ENCODE data around the gene NEURL2.
"Not testable (repeated sequence)": the region's sequence is repeated elsewhere in the genome, so short reads cannot be mapped to it uniquely, and the experiment has no call there.

NEURL2 gene

DNA sequence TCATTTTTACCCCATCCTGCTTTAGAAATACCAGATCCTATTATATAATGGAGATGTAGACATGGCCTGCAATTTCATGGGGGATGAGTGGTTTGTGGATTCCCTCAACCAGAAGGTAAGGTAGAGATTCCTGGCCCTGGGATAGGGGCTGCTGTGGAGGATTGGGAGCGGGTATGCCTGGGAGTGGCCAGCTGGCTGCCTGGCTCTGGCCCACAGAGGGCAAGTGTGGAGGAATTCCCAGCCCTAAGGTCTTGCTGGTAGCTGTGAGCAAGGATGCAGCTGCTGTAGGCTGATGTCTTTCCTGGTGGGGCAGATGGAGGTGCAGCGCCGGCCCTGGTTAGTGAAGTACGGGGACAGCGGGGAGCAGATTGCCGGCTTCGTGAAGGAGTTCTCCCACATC is 6.7 kb upstream of the NEURL2 start:
- DNase-seq: no peak

DNA sequence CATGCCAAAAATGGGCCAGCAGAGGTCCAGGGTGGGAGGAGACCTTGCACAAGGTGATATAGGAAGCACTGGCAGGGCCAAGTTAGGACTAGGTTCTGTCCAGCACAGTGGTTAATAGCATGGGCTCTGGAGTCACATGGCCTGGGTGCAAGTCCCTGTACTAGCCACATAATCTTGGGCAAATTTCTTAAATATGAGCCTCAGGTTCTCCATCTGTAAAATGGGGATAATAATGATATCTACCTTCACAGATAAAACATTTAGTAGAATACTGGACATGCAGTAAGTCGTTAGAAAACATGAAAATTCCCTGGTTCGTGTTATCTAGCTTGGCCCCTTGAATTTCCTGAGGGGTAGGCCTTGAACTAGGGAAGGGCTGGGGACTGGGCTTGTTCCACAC is 6.3 kb upstream of the NEURL2 start:
- no peak for DNase-seq

DNA sequence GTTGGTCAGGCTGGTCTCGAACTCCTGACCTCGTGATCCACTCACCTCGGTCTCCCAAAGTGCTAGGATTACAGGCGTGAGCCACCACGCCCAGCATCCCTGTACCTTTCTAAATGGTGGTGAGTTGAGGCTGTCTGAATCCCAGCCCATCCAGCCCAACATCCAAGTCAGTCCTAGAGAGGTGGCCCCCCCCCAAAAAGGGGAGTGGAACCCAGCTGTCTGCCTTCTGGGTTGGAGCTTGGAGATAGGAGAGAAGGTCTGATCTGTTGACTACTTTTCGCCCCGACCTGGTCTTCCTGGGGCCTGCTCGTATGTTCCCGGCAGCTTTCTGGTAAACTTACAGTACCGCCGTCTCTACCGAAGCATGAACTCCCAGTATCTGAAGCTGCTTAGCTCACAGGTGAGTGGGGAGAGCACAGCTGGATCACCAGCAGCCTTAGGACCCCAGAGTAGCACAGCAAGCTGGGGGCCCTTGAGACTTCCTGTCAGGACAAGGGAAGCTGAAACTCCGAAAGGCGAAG is 5.7 kb upstream of the NEURL2 start:
- DNase-seq: no peak

DNA sequence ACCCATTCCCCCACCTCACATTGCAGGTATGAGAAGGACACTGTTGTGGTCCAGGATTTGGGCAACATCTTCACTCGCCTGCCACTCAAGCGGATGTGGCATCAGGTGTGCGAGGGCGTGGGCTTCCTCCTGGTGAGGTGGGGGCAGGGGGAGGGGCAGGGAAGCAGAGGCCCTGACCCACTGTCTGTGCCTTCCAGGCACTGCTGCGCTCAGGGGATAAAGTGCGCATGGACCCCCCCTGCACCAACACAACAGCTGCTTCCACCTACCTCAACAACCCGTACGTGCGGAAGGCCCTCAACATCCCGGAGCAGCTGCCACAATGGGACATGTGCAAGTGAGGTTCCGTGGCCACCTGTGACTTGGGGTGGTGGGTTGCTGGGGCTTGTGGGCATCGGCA is 3.8 kb upstream of the NEURL2 start:
- DNase-seq: no peak

DNA sequence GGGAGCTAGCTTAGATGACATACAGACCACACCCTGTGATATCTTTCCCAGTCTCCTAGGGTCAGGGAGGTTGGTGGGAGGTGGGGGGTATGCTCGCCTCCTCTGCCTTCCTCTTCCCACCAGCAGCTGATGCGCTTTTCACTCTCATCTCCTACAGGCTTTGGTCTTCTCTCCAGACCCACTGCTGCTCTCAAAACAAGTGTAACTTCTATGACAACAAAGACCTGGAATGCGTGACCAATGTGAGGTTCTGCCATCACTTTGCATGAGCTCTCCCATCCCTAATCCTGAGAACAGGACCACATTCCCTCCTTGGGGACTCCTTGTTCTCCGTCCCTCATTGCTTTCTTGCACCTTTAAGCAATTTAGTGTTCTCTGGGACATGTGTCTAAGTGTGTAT is 2.8 kb upstream of the NEURL2 start:
- DNase-seq: no peak

DNA sequence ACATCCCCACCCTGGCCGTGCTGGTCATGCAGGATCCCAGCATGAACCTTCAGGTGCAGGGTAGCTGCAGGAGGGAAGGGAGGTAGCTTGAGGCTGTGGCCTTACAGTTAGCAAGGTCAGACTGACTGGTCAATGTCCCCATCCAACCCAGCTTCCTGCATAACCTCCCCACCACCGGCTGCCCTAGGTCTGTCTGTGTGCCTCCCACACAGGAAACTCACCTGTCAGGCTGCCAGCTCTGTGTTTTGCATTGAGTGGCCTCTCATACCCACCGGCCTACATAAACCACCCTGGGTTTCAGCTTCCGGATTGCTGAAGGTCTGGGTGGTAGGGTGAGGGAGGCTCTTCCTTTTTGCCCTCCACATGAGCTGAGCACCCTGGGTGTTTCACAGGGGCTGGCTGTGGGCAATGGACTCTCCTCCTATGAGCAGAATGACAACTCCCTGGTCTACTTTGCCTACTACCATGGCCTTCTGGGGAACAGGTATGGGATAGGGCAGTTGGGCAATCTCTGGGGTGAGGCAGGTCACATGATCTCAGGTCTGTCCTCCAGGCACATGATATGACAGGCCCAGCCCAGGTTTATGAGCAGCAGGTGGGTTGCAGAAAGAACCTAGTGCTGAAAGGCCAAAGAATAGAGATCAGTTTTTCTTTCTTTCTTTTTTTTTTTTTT is 2.0 kb upstream of the NEURL2 start:
- DNase-seq: no peak

DNA sequence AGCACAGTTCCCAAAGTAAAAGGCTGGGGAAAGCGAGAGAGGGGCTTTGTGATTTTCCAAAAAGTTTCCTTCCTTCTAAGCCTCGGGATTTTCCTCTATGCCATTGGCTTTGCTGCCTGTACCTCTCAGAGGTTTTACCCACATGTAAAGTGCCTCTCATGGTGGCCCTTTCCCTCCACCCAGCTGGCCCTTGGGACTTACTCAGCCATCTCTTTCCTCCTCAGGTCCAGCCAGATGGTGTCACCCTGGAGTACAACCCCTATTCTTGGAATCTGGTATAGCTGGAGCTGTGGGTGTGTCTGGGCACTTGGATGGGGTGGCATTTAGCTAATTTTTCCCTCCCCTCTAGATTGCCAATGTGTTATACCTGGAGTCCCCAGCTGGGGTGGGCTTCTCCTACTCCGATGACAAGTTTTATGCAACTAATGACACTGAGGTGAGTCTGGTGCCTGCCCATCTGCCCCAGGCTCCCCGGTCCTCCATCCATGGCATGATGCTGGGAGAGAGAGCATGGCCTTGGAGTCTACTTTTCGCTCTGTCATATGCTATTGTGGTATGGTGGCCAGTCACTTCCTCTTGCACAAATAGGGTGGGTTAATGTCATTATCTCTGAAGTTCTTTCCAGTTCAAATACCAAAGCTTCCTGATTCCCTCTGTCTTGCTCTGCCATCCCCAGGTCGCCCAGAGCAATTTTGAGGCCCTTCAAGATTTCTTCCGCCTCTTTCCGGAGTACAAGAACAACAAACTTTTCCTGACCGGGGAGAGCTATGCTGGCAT is 1.2 kb upstream of the NEURL2 start:
- DNase-seq: no peak

DNA sequence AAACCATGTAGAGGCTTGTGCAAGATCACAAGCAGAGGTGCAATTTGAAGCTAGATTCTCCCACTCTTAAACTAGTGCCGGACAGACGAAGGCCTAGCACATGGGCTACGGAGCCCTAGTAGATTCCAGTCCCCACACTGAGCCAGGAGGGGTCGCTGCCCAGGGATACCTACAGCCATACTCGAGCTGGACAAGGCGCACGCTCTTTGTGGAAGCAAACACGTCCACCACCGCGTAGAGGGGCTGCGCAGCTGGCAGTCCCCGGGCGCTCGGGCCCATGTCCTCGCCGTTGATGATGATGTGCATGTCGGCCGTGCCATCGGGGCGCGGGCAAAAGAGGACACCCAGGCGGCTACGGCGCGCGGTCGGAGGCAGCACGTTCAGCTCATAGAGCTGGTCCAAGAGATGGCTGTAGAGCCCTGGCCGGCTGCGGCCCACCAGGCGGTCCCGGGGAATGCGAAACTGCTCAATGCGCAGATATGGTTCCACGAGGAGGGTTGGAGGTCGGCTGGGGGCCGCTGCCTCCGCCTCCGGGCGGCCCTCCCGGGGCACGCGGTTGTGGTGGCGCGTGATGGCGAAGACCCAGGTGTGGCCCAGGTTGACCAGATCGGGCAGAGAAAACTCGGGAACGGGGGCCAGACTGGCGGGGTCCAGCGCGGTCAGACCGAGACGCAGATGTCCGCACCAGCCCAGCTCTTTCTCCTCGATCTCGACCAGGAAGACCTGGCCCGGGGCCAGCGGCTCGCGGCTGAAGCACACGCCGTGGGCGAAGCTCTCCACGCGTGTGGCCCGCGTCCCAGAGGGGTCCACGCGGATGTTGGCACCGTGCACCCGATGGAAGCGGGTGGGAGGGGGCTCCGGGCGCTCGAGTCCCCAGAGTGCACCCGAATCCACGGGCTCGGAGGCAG is 677 bp downstream of the NEURL2 start:
- DNase-seq: peak; percentile 82

DNA sequence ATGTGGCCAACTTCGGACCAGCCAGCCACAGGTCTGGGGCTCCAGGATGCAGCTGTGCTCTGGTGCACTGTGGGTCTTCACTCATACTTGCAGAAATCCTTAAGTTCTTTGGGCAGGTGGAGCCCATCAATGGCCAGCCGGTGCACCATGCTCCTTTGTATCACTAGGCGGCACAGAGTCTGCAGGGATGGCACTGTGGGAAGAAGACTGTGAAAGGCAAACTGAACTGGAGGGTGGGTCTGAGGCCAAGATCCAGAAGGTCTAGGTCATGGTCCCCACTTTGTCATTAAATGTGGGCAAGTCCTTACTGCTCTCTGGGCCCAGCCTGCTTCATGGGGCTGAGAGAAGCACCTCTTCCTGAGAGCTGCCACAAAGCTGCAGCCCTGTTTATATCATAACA is 2.3 kb downstream of the NEURL2 start:
- no peak for DNase-seq

DNA sequence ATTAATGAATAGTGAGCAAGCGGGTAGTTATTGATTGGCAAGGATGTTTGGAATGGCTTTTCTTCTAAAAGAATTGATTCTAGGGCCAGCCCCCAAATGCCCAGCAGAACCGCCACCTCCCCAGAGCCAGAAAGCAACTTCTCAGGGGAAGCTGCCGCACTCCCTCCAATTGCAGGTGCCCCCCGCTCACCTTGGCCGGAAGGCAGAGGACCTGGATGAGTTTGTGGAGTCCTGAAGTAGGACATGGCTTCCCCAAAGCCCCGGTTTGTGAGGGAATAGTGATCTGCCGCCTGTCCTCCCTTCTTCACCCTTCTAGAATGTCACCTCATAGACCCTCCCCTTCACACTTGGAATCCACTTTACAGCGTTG is 3.7 kb downstream of the NEURL2 start, which contains the start of gene SPATA25:
Gene SPATA25, minus strand, starts transcription at position 277 of the 370 bp plus-strand sequence. Its CDS starts 32 bp downstream, at position 245.
- DNase-seq: no peak

DNA sequence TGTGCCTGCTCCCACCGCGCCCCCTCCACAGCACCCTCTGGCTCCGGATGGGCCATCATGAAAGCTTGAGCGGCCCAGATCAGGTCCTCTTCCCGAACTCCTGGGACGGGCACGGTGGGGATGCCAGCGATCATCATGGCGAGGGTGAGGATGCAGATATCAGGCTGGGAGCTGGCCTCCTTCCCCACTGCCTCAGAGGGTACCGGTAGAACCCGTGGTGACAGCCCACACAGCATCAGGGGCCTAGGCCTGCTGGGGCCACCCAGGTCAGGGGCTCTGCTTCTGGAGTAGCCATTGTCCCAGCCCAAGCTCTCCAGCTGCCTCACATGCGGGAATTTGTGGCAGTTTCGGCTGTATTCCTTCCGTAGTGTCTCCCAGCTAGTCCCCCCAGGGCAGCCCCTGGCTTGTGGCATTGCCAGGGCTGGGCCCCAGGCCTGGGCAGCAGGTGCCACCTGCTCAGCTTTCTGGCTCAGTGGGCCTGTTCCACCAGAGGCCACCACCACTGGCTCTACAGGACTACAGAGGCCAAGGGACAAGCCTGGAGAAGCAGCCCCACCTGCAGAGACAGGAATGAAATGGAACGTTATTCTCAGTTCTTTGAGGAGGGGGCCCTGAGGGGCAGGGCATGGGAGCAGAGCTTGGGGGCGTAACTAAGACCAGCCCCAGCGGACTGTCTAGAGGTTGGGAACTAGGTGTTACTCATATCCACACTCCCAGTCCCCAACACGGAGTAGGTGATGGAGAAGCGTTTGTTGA is 4.2 kb downstream of the NEURL2 start:
- no peak for DNase-seq

DNA sequence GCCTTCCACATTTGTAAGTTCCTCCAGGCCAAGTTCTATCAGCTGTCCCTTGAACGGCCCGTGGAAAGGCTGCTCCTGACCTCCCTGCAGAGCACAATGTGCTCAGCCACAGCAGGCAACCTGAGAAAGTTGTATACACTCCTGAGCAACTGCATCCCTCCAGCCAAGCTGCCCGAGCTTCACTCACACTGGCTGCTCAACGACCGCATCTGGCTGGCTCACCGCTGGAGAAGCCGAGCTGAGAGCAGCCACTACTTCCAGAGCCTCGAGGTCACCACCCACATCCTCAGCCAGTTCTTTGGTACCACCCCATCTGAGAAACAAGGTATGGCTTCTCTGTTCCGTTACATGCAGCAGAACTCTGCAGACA is 7.9 kb downstream of the NEURL2 start:
- DNase-seq: no peak

DNA sequence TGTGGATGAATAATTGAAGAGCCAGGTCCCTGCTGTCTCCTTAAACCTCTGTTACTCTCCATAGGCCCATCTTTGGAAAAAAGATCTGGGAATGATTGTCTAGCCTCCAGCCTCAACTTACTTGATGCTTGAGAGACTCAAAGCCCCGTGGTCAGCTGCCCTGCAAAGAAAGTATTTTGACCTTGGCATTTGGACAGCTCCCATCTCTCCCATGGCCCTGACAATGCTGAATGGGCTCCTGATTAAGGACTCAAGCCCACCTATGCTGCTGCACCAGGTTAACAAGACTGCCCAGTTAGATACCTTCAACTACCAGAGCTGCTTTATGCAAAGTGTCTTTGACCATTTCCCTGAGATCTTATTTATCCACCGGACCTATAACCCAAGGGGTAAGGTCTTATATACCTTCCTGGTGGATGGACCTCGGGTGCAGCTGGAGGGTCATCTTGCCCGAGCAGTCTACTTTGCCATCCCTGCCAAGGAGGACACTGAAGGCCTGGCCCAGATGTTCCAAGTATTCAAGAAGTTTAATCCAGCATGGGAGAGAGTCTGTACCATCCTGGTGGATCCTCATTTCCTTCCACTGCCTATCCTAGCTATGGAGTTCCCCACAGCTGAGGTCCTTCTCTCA is 8.4 kb downstream of the NEURL2 start:
- no peak for DNase-seq

DNA sequence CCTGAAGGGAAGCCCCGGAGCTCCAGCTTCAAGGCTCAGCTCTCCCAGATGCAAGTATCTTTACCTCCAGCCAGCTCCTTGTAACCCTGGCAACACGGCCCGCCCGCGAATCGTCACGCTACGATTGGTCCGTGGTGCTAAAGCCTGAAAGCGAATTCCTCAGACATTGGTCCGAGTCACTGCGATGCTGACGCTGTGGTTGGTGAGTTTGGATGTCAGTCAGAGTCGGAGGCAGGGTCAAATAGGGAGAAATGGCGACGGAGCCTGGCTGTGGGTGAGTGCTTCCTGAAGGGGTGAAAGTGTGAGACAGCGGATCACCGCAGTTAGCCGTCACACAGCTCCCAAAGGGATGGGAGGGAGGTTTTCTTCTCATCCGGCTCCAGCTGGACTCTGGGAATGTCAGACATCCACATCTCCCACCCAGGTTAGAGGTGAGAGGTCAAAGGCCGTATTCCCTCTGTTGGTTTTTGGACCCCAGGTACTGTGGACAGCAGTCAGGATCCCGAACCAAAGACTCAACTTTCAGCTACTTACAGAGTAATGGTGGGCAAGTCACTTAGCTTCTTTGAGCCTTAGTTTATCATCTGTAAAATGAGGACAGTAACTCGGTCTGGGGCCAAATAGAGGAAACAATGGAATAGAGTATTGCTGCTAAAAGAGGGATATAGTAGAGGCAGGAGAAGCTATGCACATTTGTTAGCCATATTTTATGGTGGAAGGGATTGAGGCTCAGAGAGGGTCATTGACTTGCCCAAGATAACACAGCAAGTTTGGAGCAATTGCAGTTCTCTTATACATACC is 9.8 kb downstream of the NEURL2 start, which contains the start of gene ZSWIM1:
Gene ZSWIM1, plus strand, starts transcription at position 240 of the 801 bp plus-strand sequence. CDS start 1,366 bp downstream, outside the sequence.
- DNase-seq: peak; percentile 99

DNA sequence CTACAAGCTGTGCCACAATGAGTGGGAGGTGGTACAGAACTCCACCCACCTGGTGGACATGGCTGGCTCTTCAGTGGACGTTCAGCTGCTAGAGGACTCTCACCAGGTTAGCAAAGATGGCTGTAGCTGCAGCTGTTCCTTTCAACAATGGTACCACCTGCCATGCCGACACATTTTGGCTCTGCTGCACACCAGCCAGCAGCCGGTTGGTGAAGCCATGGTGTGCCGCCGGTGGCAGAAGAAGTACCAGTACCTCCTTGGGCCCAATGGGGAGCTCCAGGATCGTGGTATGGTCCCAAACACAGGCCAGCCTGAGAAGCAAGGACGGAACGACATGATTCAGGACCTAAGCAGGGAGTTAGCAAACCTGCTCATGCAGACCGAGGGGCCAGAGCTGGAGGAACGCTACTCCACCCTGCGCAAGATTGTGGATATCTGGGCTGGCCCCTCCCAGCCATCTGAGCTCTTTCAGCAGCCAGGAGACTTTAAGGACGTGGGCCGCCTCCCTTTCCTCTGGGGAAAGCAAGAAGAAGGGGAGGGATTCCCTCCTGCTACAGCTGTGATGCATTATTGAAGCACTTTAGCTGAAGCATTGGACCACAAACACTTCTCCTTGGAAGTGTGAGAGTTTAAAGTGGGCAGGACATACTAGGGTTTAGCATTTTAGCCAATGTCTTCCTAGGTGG is 12.8 kb downstream of the NEURL2 start:
- no peak for DNase-seq

DNA sequence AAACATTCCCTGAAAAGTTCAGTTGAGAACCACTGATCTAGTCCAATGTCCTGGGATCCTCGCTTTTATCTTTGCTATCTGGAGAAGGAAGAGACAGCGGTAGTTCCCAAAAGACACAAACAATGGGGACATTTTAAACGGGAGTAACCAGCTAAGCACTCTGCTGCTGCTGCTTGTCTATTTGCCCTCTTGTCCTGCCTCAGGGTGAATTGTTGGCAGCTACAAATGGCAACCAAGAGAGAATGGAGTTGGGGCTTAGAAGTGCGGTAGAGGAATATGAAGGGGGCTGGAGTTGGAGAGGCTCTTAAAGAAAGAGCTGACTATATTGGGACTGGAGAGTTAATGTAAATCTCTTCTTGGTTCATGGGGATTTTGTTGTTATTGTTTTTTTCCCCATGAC is 16.4 kb downstream of the NEURL2 start:
- DNase-seq: no peak

DNA sequence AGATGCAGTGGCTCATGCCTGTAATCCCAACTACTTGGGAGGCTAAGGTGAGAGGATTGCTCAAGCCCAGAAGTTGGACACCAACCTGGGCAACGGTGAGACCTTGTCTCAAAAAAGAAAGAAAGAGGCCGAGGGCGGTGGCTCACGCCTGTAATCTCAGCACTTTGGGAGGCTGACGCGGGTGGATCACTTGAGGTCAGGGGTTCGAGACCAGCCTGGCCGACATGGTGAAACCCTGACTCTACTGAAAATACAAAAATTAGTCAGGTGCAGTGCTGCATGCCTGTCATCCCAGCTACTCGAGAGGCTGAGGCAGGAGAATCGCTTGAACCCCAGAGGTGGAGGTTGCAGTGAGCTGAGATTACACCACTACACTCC is 16.9 kb downstream of the NEURL2 start:
- not testable (repeated sequence) for DNase-seq

DNA sequence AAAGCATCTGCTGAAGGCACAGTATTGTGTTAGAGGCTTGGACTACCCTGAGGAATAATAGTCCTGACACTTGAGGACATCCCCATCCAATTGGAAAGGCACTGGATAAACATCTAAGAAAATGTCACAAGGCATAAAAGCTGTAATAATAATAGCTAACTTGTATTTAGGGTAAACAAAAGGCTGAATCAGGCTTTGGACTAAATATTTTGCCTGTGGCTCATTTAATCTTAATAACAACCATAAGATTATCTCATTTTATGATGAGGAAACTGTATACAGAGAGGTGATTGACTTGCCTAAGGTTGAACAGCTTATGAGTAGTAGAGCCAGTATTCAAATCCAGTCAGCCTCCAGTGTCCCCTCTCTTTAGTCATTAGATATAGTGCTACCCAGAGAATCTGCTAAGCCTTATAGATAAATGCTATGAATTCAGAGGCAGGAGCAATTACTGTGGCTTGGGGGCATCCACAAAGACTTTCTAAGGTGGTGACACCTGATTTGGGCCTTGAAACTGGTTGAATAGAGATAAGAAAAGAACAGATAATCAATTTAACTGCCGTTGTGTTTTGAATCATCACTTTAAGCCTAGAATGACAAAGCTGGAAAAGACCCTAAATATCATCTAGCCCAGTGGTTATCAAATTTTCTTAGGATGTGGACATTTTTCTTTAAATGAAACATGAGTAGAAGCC is 17.5 kb downstream of the NEURL2 start:
- no peak for DNase-seq

DNA sequence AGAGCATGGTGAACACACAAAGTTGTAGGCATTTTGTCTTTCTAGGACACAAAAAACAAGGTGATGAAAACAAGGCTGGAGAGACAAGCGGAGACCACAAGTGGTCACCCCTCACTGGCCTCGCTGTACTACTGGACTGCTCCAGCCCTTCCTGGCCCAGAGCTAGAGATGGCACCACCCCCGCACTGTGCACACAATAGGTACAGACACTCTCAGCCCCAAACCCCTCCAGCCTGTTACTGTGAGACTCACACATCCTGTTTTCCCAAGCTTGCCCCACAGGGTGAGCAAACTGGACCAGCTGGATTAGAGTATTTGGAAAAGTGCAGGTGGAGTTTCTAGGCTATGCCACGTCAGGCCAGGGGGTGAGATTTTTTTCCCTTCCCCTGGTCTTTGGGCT is 18.4 kb downstream of the NEURL2 start:
- DNase-seq: no peak

DNA sequence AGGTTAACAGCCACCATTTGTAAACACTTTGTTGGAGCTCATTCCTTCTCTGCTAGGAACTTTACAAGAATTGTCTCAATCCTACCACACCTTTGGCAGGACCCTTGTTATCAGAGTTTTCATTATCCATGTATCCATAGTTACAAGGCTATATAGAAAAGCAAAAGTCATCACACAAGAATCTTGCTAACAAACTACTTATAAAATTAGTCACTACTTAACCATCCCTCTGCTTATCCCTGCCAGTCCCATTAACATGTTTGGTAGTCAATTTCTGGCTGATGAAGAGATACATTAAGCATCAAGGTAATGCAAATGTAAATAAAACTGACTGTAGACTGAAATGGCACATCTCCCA is 23.2 kb downstream of the NEURL2 start:
- DNase-seq: no peak
